GM12878 (cell line): ENCODE results near the gene GDPD2. TPM values are rescaled to one million over a fixed set of nuclear protein-coding genes. Genes with fewer than 3 reads are reported as not detected.
A peak's percentile ranks its signal among the peaks of the same experiment; 100 is the strongest.

Experiments
- ATF7 ChIP-seq: fragments of 450-650 bp; IDR thresholded peaks from 2 replicates; pipeline ENCODE4 v1.6.1; 2016; ENCODE audit warnings: low read depth, mild to moderate bottlenecking
- BHLHE40 ChIP-seq, 2 experiments: fragments of 450-650 bp in 1 of 2; IDR thresholded peaks; 2 replicates each; pipeline ENCODE4 v1.6.1; 2011 to 2017; ENCODE audit warnings: low read depth in 2 of 2, borderline replicate concordance in 1 of 2, improper control_type of control experiment in 1 of 2, low read length in 1 of 2, mild to moderate bottlenecking in 1 of 2
- BMI1 ChIP-seq: fragments of 450-650 bp; IDR thresholded peaks from 2 replicates; pipeline ENCODE4 v1.6.1; 2016; ENCODE audit warnings: mild to moderate bottlenecking, moderate library complexity, borderline replicate concordance
- BRCA1 ChIP-seq: IDR thresholded peaks from 2 replicates; pipeline ENCODE4 v1.6.1; 2011; ENCODE audit warnings: low read depth, low read length, improper control_type of control experiment
- HCFC1 ChIP-seq: fragments of 150-350 bp; IDR thresholded peaks from 2 replicates; pipeline ENCODE4 v1.6.1; 2014; ENCODE audit warnings: low read length
- JUND ChIP-seq: IDR thresholded peaks from 2 replicates; pipeline ENCODE4 v1.6.1; 2012; ENCODE audit warnings: low read depth, mild to moderate bottlenecking, low read length, improper control_type of control experiment, moderate library complexity
- MEF2B ChIP-seq: fragments of 450-650 bp; IDR thresholded peaks from 2 replicates; pipeline ENCODE4 v1.6.1; 2018; ENCODE audit warnings: mild to moderate bottlenecking, moderate library complexity; ENCODE audit not compliant: partially characterized antibody, poor library complexity, severe bottlenecking
- NR2F1 ChIP-seq: fragments of 450-650 bp; conservative IDR thresholded peaks from 2 replicates; pipeline ENCODE4 v1.6.1; 2017; ENCODE audit warnings: mild to moderate bottlenecking
- POLR2AphosphoS2 ChIP-seq: IDR thresholded peaks from 2 replicates; pipeline ENCODE4 v1.6.1; 2011; ENCODE audit warnings: low read depth, mild to moderate bottlenecking, low read length, improper control_type of control experiment, moderate library complexity
- RELA ChIP-seq: fragments of 450-650 bp; IDR thresholded peaks from 2 replicates; pipeline ENCODE4 v1.8.0; 2014; ENCODE audit warnings: borderline replicate concordance; ENCODE audit not compliant: partially characterized antibody
- SP1 ChIP-seq: IDR thresholded peaks from one replicate; pipeline ENCODE4 v1.6.1; 2011; ENCODE audit warnings: low read depth, low read length
- TCF12 ChIP-seq: IDR thresholded peaks from 2 replicates; pipeline ENCODE4 v1.6.1; 2011; ENCODE audit warnings: low read depth, mild to moderate bottlenecking, low read length
- YY1 ChIP-seq: IDR thresholded peaks from 2 replicates; pipeline ENCODE4 v1.6.1; 2011; ENCODE audit warnings: low read depth, mild to moderate bottlenecking, low read length
- polyA plus RNA-seq, 11 experiments: library from polyadenylated mRNA; depleted of rRNA in 4 of 11; unstranded in 6 of 11; stranded (reverse) in 5 of 11; fragments of >200 nt; fragmentation: Nextera tagmentation in 4 of 11; fragmentation: Illumina TruSeq in 1 of 11; extraction: Ambion mirVana in 4 of 11; extraction: Trizol in 1 of 11; gene quantifications; 1 replicate in 1 of 11; 2 replicates in 10 of 11; pipeline versions ENCODE4 v1.2.1 to v1.2.3, GENCODE V29; 2011 to 2016; ENCODE audit warnings: inconsistent platforms in 2 of 11, missing spikeins in 2 of 11, low read depth in 1 of 11
- total RNA-seq, 4 experiments: library from RNA; depleted of rRNA in 3 of 4; stranded (reverse); fragments of >200 nt in 3 of 4; fragmentation: Illumina TruSeq in 1 of 4; extraction: Trizol in 1 of 4; gene quantifications; 2 replicates each; pipeline versions ENCODE4 v1.2.1 to v1.2.3, GENCODE V29; 2013 to 2021
- TF ChIP-seq, protein P1 (sequence below): fragments of 450-650 bp; IDR thresholded peaks from 2 replicates; pipeline ENCODE4 v1.6.1; 2016; ENCODE audit warnings: mild to moderate bottlenecking, moderate library complexity, borderline replicate concordance
- TF ChIP-seq, protein P2 (sequence below): fragments of 450-650 bp; IDR thresholded peaks from 2 replicates; pipeline ENCODE4 v1.6.1; 2018; ENCODE audit warnings: mild to moderate bottlenecking, low read depth, moderate library complexity; ENCODE audit not compliant: partially characterized antibody
- TF ChIP-seq, protein P3 (sequence below): IDR thresholded peaks from 2 replicates; pipeline ENCODE4 v1.6.1; 2011; ENCODE audit warnings: borderline replicate concordance, low read depth, mild to moderate bottlenecking, moderate library complexity, mixed read lengths, low read length; ENCODE audit not compliant: insufficient read depth; ENCODE audit errors: extremely low read length

The GDPD2 gene
- total and polyA plus RNA-seq, 10 of the 15 experiments (the other 5 are each of a cell fraction or from before 2014, with no cell fraction given), result 0.04 to 0.11 (median 0.09) TPM; not detected in 7

- TF ChIP-seq, protein P1, sequence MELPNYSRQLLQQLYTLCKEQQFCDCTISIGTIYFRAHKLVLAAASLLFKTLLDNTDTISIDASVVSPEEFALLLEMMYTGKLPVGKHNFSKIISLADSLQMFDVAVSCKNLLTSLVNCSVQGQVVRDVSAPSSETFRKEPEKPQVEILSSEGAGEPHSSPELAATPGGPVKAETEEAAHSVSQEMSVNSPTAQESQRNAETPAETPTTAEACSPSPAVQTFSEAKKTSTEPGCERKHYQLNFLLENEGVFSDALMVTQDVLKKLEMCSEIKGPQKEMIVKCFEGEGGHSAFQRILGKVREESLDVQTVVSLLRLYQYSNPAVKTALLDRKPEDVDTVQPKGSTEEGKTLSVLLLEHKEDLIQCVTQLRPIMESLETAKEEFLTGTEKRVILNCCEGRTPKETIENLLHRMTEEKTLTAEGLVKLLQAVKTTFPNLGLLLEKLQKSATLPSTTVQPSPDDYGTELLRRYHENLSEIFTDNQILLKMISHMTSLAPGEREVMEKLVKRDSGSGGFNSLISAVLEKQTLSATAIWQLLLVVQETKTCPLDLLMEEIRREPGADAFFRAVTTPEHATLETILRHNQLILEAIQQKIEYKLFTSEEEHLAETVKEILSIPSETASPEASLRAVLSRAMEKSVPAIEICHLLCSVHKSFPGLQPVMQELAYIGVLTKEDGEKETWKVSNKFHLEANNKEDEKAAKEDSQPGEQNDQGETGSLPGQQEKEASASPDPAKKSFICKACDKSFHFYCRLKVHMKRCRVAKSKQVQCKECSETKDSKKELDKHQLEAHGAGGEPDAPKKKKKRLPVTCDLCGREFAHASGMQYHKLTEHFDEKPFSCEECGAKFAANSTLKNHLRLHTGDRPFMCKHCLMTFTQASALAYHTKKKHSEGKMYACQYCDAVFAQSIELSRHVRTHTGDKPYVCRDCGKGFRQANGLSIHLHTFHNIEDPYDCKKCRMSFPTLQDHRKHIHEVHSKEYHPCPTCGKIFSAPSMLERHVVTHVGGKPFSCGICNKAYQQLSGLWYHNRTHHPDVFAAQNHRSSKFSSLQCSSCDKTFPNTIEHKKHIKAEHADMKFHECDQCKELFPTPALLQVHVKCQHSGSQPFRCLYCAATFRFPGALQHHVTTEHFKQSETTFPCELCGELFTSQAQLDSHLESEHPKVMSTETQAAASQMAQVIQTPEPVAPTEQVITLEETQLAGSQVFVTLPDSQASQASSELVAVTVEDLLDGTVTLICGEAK, result peak; percentile 70; the same call in 1 of the 2 replicates
- TF ChIP-seq SP1, result peak; percentile 6
- no peak for TF ChIP-seq ATF7
- TF ChIP-seq RELA, result no peak
- no peak; the same call in 1 of the 2 replicates for TF ChIP-seq NR2F1
- TF ChIP-seq, protein P2, sequence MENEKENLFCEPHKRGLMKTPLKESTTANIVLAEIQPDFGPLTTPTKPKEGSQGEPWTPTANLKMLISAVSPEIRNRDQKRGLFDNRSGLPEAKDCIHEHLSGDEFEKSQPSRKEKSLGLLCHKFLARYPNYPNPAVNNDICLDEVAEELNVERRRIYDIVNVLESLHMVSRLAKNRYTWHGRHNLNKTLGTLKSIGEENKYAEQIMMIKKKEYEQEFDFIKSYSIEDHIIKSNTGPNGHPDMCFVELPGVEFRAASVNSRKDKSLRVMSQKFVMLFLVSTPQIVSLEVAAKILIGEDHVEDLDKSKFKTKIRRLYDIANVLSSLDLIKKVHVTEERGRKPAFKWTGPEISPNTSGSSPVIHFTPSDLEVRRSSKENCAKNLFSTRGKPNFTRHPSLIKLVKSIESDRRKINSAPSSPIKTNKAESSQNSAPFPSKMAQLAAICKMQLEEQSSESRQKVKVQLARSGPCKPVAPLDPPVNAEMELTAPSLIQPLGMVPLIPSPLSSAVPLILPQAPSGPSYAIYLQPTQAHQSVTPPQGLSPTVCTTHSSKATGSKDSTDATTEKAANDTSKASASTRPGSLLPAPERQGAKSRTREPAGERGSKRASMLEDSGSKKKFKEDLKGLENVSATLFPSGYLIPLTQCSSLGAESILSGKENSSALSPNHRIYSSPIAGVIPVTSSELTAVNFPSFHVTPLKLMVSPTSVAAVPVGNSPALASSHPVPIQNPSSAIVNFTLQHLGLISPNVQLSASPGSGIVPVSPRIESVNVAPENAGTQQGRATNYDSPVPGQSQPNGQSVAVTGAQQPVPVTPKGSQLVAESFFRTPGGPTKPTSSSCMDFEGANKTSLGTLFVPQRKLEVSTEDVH, result no peak
- TF ChIP-seq POLR2AphosphoS2, result no peak
- peak in 1 of 2 experiments; percentile 70; a peak in 2 of 4 replicates for TF ChIP-seq BHLHE40 (IDR thresholded peaks at IDR 0.05; ENCODE audit: borderline replicate concordance in 1 of 2, low read depth in 2 of 2, low read length in 1 of 2)
- peak; percentile 65; the same call in 1 of the 2 replicates for TF ChIP-seq HCFC1
- TF ChIP-seq MEF2B, result no peak
- TF ChIP-seq, protein P3, sequence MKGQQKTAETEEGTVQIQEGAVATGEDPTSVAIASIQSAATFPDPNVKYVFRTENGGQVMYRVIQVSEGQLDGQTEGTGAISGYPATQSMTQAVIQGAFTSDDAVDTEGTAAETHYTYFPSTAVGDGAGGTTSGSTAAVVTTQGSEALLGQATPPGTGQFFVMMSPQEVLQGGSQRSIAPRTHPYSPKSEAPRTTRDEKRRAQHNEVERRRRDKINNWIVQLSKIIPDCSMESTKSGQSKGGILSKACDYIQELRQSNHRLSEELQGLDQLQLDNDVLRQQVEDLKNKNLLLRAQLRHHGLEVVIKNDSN, result no peak
- TF ChIP-seq TCF12, result no peak
- no peak for TF ChIP-seq JUND
- TF ChIP-seq BMI1, result no peak
- no peak for TF ChIP-seq YY1
- TF ChIP-seq BRCA1, result no peak
These were observed 11.3 kb downstream of the GDPD2 start (continued) for GRCh38 chrX:70434352-70434866.
